HCT116 (cell line): ENCODE measurements around the gene C1S. TPM values are rescaled to one million over a fixed set of nuclear protein-coding genes. Genes with fewer than 3 reads are reported as not detected.

Experiments used
- ATAC-seq: fragments of 200-7000 bp; cut with Tn5 transposase; 2 replicates; pipeline ENCODE4 v1.9.1; 2020; ENCODE audit warnings: mild to moderate bottlenecking, moderate library complexity
- BruUV-seq: library from RNA; stranded (reverse); fragments of 400-500 nt; replicated peaks from 2 replicates; lab custom pipeline; 2021; lab: Mats Ljungman, UMichigan
- CTCF ChIA-PET: fragments of 300-600 bp; sonication (Branson Sonifier 250); formaldehyde crosslinking; loops from one replicate; lab custom pipeline; 2021; ENCODE audit warnings: antibody characterized with exemption; lab: Charles Lee
- POLR2A ChIA-PET: fragments of 300-600, 350-600 bp; sonication (Branson Sonifier 250); formaldehyde crosslinking; loops from one replicate; lab custom pipeline; 2021; ENCODE audit warnings: antibody characterized with exemption; lab: Charles Lee
- RAD21 ChIA-PET, 2 experiments: fragments of 300-600 bp; sonication (Branson Sonifier 250); formaldehyde crosslinking; loops; one replicate each; lab custom pipeline; 2023; ENCODE audit warnings: low total read pairs in 2 of 2; ENCODE audit not compliant: uncharacterized antibody in 2 of 2, unreplicated experiment in 2 of 2, low non-redundant PET in 1 of 2; lab: Charles Lee
- DNase-seq: peaks from one replicate; pipeline ENCODE4 v3.0.0-alpha.2; 2010; ENCODE audit warnings: low read depth, low spot score
- H2AFZ ChIP-seq: fragments of 200-600 bp; shearing (Covaris generic), sonication (generic); 2 replicates; pipeline ENCODE4 v1.6.1; 2017; ENCODE audit warnings: low read depth, mixed run types, mixed read lengths, antibody characterized with exemption, low read length; ENCODE audit not compliant: poor library complexity, severe bottlenecking
- H3K27ac ChIP-seq: 2 replicates; pipeline ENCODE4 v1.5.1; 2012; ENCODE audit warnings: low read depth, low read length
- H3K27me3 ChIP-seq: fragments of 200-600 bp; sonication (generic); 2 replicates; pipeline ENCODE4 v1.6.1; 2016; ENCODE audit warnings: mixed run types, low read length, mixed read lengths; ENCODE audit not compliant: insufficient read depth
- H3K36me3 ChIP-seq, 2 experiments: fragments of 200-500 bp in 1 of 2; fragments of 200-600 bp in 1 of 2; sonication (Bioruptor generic) in 1 of 2; sonication (generic) in 1 of 2; 2 replicates each; pipeline versions ENCODE4 v1.5.1 to v1.6.1; 2014 to 2016; ENCODE audit warnings: low read length in 2 of 2, inconsistent platforms in 1 of 2, mixed read lengths in 1 of 2, mixed run types in 1 of 2; ENCODE audit not compliant: insufficient read depth in 2 of 2, control insufficient read depth in 1 of 2
- H3K4me1 ChIP-seq, 2 experiments: fragments of 200-600 bp in 1 of 2; sonication (generic) in 1 of 2; 2 replicates each; pipeline versions ENCODE4 v1.5.1 to v1.6.1; 2012 to 2017; ENCODE audit warnings: low read length in 2 of 2, inconsistent platforms in 1 of 2, mild to moderate bottlenecking in 1 of 2, mixed read lengths in 1 of 2, mixed run types in 1 of 2, moderate library complexity in 1 of 2; ENCODE audit not compliant: insufficient read depth in 2 of 2, control insufficient read depth in 1 of 2
- H3K4me2 ChIP-seq: fragments of 200-600 bp; sonication (generic); 2 replicates; pipeline ENCODE4 v1.6.1; 2017; ENCODE audit warnings: mixed run types, low read length, mixed read lengths
- H3K4me3 ChIP-seq, 2 experiments: fragments of 200-600 bp in 1 of 2; sonication (generic) in 1 of 2; replicated peaks in 1 of 2; 2 replicates each; pipeline ENCODE4 v1.5.1; 2011 to 2016; ENCODE audit warnings: low read length in 2 of 2, control low read depth in 1 of 2, low read depth in 1 of 2, mild to moderate bottlenecking in 1 of 2, mixed read lengths in 1 of 2, mixed run types in 1 of 2
- H3K79me2 ChIP-seq: fragments of 200-600 bp; sonication (generic); 2 replicates; pipeline ENCODE4 v1.6.1; 2017; ENCODE audit warnings: mild to moderate bottlenecking, mixed run types, low read length, moderate library complexity, mixed read lengths; ENCODE audit not compliant: insufficient read depth
- H3K9ac ChIP-seq: fragments of 200-600 bp; sonication (generic); 2 replicates; pipeline ENCODE4 v1.6.1; 2016; ENCODE audit warnings: low read length, mixed read lengths
- H3K9me2 ChIP-seq: fragments of 200-600 bp; sonication (generic), shearing (Covaris generic); 2 replicates; pipeline ENCODE4 v1.6.1; 2017; ENCODE audit warnings: mixed run types, mild to moderate bottlenecking, moderate library complexity; ENCODE audit not compliant: insufficient read depth
- H3K9me3 ChIP-seq, 2 experiments: fragments of 200-500 bp in 1 of 2; fragments of 200-600 bp in 1 of 2; sonication (Bioruptor generic) in 1 of 2; sonication (generic) in 1 of 2; 2 replicates each; pipeline ENCODE4 v1.6.1; 2014 to 2017; ENCODE audit warnings: low read length in 2 of 2, mixed read lengths in 2 of 2, inconsistent platforms in 1 of 2, low read depth in 1 of 2, mild to moderate bottlenecking in 1 of 2, mixed run types in 1 of 2, moderate library complexity in 1 of 2; ENCODE audit not compliant: control insufficient read depth in 1 of 2, insufficient read depth in 1 of 2
- H4K20me1 ChIP-seq: fragments of 200-600 bp; sonication (generic), shearing (Covaris generic); 2 replicates; pipeline ENCODE4 v1.6.1; 2017; ENCODE audit warnings: mixed run types, mild to moderate bottlenecking, moderate library complexity; ENCODE audit not compliant: insufficient read depth
- CEBPB ChIP-seq: IDR thresholded peaks from 2 replicates; pipeline ENCODE4 v1.6.1; 2012; ENCODE audit warnings: low read depth
- EGR1 ChIP-seq: IDR thresholded peaks from 2 replicates; pipeline ENCODE4 v1.6.1; 2012; ENCODE audit warnings: low read depth
- ELF1 ChIP-seq: IDR thresholded peaks from 2 replicates; pipeline ENCODE4 v1.6.1; 2012; ENCODE audit warnings: low read depth, borderline replicate concordance
- EZH2 ChIP-seq: fragments of 200-600 bp; sonication (generic); IDR thresholded peaks from 2 replicates; pipeline ENCODE4 v1.6.1; 2017; ENCODE audit warnings: antibody characterized with exemption, mixed run types
- FOSL1 ChIP-seq: IDR thresholded peaks from 2 replicates; pipeline ENCODE4 v1.6.1; 2012; ENCODE audit warnings: low read depth
- JUND ChIP-seq: IDR thresholded peaks from 2 replicates; pipeline ENCODE4 v1.6.1; 2012
- POLR2A ChIP-seq: IDR thresholded peaks from 2 replicates; pipeline ENCODE4 v1.7.0; 2011; ENCODE audit warnings: borderline replicate concordance; ENCODE audit not compliant: insufficient read depth, insufficient read length; ENCODE audit errors: extremely low read depth
- RAD21 ChIP-seq: IDR thresholded peaks from 2 replicates; pipeline ENCODE4 v1.6.1; 2012; ENCODE audit warnings: low read depth, mild to moderate bottlenecking
- SIN3A ChIP-seq: IDR thresholded peaks from 2 replicates; pipeline ENCODE4 v1.6.1; 2012; ENCODE audit warnings: low read depth
- SP1 ChIP-seq: IDR thresholded peaks from 2 replicates; pipeline ENCODE4 v1.6.1; 2012; ENCODE audit warnings: low read depth
- TCF7L2 ChIP-seq: IDR thresholded peaks from 2 replicates; pipeline ENCODE4 v1.7.0; 2011; ENCODE audit warnings: borderline replicate concordance, inconsistent platforms; ENCODE audit not compliant: insufficient read depth, insufficient read length; ENCODE audit errors: extremely low read depth
- YY1 ChIP-seq: IDR thresholded peaks from 2 replicates; pipeline ENCODE4 v1.6.1; 2011; ENCODE audit warnings: low read length, low read depth, moderate library complexity, mild to moderate bottlenecking; ENCODE audit not compliant: insufficient replicate concordance; ENCODE audit errors: extremely low read depth
- ZFX ChIP-seq: fragments of 450-650 bp; IDR thresholded peaks from 2 replicates; pipeline ENCODE4 v1.6.1; 2017
- ZNF274 ChIP-seq: fragments of 200-500 bp; sonication (Bioruptor generic); IDR thresholded peaks from 2 replicates; pipeline ENCODE4 v1.6.1; 2014; ENCODE audit warnings: mild to moderate bottlenecking, low read depth, low read length, inconsistent platforms
- intact Hi-C: fragments of 100-400 bp; cut with micrococcal nuclease; formaldehyde crosslinking; loops from 2 replicates; pipeline ENCODE4 v1.10.0; 2022
- total RNA-seq: library from RNA; stranded (reverse); gene quantifications from one replicate; pipeline ENCODE4 v1.2.1, GENCODE V29; 2021; ENCODE audit not compliant: unreplicated experiment
- TF ChIP-seq, protein P1 (sequence below): IDR thresholded peaks from 2 replicates; pipeline ENCODE4 v1.6.1; 2011; ENCODE audit warnings: mild to moderate bottlenecking, low read length, moderate library complexity; ENCODE audit not compliant: insufficient replicate concordance; ENCODE audit errors: extremely low read depth
- TF ChIP-seq, protein P2 (sequence below): IDR thresholded peaks from 2 replicates; pipeline ENCODE4 v1.6.1; 2012
- TF ChIP-seq, protein P3 (sequence below): IDR thresholded peaks from 2 replicates; pipeline ENCODE4 v1.6.1; 2012; ENCODE audit warnings: low read depth

Gene C1S
- total RNA-seq, 1 experiment from 2014 or later, result 2.4 TPM

DNA sequence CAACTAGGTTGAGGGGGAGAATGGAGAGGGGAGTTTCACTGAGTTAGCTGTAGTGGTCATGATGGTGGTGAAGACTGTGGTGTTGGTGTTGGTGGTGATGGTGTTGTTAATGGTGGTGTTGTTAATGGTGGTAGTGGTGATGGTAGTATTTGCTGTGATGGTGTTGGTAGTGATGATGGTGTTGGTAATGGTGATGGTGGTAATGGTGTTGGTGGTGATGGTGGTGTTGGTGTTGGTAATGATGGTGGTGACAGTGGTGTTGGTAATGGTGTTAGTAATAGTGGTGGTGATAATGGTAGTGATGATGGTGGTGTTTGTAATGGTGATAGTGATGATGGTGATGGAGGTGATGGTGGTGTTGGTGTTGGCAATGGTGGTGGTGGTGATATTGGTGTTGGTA, 22.6 kb downstream of the C1S start:
- Histone ChIP-seq H3K4me2 (no peak overlapping the region), H3K27ac (no peak overlapping the region), H3K79me2 (no peaks in the 10 kb centered on the region), H3K9me2 (no peaks in the 10 kb centered on the region), H4K20me1 (no peaks in the 10 kb centered on the region), H3K36me3 (no peaks in the 10 kb centered on the region), H3K9ac (no peak overlapping the region)
- intact Hi-C loops, result no loop called here
- BruUV-seq, result no TSS peak
- DNase-seq, result no peak
- CTCF ChIA-PET, result no interaction called here
- no peak for ATAC-seq
- TF ChIP-seq, protein P1, sequence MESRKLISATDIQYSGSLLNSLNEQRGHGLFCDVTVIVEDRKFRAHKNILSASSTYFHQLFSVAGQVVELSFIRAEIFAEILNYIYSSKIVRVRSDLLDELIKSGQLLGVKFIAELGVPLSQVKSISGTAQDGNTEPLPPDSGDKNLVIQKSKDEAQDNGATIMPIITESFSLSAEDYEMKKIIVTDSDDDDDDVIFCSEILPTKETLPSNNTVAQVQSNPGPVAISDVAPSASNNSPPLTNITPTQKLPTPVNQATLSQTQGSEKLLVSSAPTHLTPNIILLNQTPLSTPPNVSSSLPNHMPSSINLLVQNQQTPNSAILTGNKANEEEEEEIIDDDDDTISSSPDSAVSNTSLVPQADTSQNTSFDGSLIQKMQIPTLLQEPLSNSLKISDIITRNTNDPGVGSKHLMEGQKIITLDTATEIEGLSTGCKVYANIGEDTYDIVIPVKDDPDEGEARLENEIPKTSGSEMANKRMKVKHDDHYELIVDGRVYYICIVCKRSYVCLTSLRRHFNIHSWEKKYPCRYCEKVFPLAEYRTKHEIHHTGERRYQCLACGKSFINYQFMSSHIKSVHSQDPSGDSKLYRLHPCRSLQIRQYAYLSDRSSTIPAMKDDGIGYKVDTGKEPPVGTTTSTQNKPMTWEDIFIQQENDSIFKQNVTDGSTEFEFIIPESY, result no peak
- TF ChIP-seq EZH2 (no peak), POLR2A (no peak), SP1 (no peak), SIN3A (no peak), ZFX (no peak), YY1 (no peak), EGR1 (no peak), ZNF274 (no peak), TCF7L2 (no peak), CEBPB (no peak), FOSL1 (no peak), RAD21 (no peak), JUND (no peak), ELF1 (no peak)
- TF ChIP-seq, protein P2, sequence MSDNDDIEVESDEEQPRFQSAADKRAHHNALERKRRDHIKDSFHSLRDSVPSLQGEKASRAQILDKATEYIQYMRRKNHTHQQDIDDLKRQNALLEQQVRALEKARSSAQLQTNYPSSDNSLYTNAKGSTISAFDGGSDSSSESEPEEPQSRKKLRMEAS, result no peak
- TF ChIP-seq, protein P3, sequence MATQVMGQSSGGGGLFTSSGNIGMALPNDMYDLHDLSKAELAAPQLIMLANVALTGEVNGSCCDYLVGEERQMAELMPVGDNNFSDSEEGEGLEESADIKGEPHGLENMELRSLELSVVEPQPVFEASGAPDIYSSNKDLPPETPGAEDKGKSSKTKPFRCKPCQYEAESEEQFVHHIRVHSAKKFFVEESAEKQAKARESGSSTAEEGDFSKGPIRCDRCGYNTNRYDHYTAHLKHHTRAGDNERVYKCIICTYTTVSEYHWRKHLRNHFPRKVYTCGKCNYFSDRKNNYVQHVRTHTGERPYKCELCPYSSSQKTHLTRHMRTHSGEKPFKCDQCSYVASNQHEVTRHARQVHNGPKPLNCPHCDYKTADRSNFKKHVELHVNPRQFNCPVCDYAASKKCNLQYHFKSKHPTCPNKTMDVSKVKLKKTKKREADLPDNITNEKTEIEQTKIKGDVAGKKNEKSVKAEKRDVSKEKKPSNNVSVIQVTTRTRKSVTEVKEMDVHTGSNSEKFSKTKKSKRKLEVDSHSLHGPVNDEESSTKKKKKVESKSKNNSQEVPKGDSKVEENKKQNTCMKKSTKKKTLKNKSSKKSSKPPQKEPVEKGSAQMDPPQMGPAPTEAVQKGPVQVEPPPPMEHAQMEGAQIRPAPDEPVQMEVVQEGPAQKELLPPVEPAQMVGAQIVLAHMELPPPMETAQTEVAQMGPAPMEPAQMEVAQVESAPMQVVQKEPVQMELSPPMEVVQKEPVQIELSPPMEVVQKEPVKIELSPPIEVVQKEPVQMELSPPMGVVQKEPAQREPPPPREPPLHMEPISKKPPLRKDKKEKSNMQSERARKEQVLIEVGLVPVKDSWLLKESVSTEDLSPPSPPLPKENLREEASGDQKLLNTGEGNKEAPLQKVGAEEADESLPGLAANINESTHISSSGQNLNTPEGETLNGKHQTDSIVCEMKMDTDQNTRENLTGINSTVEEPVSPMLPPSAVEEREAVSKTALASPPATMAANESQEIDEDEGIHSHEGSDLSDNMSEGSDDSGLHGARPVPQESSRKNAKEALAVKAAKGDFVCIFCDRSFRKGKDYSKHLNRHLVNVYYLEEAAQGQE, result no peak
- TF ChIP-seq, all 23 proteins: peak for 0
- ChIA-PET POLR2A (no interaction called here), RAD21 (no interaction called here)
- Histone ChIP-seq H3K4me1 (peaks cover 2 to 7% of the 10 kb centered on the region in 2 experiments; a peak in 2 of 4 replicates), H2AFZ (no peak overlapping the region), H3K9me3 (peaks cover 0 to 10% of the 10 kb centered on the region in 2 experiments; a peak in 1 of 4 replicates), H3K4me3 (no peak overlapping the region), H3K27me3 (0 out of 2 replicates have a peak, but pooled peaks cover 4% of the 10 kb centered on the region)
